ENCODE measurements around the gene KIDINS220.

DNA sequence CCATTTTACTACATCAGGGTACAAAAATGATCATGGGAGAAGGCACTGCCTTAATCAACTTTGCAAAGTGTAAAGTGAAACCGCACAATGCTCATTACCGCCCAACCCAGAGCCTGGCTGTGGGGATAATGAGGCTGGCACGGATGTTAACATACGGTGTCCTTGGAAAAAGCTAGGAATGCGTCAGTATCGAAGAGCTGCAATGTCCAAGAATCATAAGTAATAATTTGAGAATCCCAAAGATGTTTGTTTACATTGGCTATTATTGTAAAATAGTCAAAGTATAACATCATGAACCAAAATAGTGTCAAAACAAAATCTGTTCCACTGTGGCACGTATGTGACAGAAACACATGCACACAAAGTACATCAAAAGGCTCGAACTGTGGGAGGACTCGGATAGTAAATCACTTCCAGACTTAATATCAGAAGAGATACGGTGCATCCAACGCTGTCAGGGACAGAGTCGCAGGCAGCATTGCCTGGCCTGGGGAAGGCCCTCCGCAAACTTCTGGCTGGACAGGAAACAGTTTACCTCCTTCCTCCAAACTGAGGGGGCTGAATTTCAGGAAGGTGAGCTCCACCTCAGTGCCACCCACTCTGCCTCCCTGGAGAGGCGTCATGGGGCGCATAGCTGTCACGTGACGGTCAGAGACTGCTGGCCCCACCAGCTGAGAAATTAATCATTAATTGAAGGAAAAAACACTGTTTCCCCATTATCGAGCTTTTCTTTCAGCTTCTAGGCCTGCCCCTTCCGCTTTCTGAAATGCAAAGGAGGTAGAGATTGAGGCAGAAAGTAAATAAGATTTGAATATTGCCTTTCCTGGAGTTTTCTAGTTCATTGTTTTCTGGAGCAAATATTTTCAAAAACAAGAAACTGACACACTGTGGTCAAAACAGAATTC lies 157.3 kb downstream of the KIDINS220 start:
- TF ChIP-seq, protein P1, sequence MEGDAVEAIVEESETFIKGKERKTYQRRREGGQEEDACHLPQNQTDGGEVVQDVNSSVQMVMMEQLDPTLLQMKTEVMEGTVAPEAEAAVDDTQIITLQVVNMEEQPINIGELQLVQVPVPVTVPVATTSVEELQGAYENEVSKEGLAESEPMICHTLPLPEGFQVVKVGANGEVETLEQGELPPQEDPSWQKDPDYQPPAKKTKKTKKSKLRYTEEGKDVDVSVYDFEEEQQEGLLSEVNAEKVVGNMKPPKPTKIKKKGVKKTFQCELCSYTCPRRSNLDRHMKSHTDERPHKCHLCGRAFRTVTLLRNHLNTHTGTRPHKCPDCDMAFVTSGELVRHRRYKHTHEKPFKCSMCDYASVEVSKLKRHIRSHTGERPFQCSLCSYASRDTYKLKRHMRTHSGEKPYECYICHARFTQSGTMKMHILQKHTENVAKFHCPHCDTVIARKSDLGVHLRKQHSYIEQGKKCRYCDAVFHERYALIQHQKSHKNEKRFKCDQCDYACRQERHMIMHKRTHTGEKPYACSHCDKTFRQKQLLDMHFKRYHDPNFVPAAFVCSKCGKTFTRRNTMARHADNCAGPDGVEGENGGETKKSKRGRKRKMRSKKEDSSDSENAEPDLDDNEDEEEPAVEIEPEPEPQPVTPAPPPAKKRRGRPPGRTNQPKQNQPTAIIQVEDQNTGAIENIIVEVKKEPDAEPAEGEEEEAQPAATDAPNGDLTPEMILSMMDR (IDR thresholded peaks at IDR 0.05; ENCODE audit: poor library complexity), result no peak
- TF ChIP-seq EZH2 (IDR thresholded peaks at IDR 0.05; ENCODE audit: borderline replicate concordance) (no peak), EZH2phosphoT487 (IDR thresholded peaks at IDR 0.05; ENCODE audit: low read depth, severe bottlenecking, unreplicated experiment) (no peak)
